Lower lobe of right lung (tissue), 2 donors: Measurements from ENCODE around the gene MIR17HG. TPM values are rescaled to one million over a fixed set of nuclear protein-coding genes. Genes with fewer than 3 reads are reported as not detected.
"Not testable (repeated sequence)": the region's sequence is repeated elsewhere in the genome, so short reads cannot be mapped to it uniquely, and the experiment has no call there.

ENCODE experiments used
- ATAC-seq, 2 donors: fragments of 200-7000 bp; cut with Tn5 transposase; one replicate each; pipeline ENCODE4 v1.9.1; 2020 to 2022; ENCODE audit warnings: mild to moderate bottlenecking in 2 of 2, moderate library complexity in 2 of 2
- DNase-seq: peaks from one replicate; pipeline ENCODE4 v3.0.0-alpha.2; 2020
- H3K27ac ChIP-seq: fragments of 200-600 bp; one replicate; pipeline ENCODE4 v1.8.0; 2022
- H3K27me3 ChIP-seq: fragments of 200-600 bp; one replicate; pipeline ENCODE4 v1.8.0; 2022; ENCODE audit warnings: low read depth
- H3K36me3 ChIP-seq: fragments of 200-600 bp; one replicate; pipeline ENCODE4 v1.8.0; 2022; ENCODE audit warnings: mild to moderate bottlenecking
- H3K4me1 ChIP-seq: fragments of 200-600 bp; one replicate; pipeline ENCODE4 v1.8.0; 2022
- H3K4me3 ChIP-seq: fragments of 200-600 bp; one replicate; pipeline ENCODE4 v1.8.0; 2022; ENCODE audit warnings: mild to moderate bottlenecking
- H3K9me3 ChIP-seq: fragments of 200-600 bp; one replicate; pipeline ENCODE4 v1.8.0; 2022
- intact Hi-C: fragments of 100-400 bp; cut with DNase I; formaldehyde crosslinking; loops from one replicate; pipeline ENCODE4 v1.11.0; 2022
- total RNA-seq: library from RNA; stranded (reverse); fragmentation: NEBNext Ultra II Directional; extraction: Animal tissue kit (Norgen Biotek cat#: 25700); gene quantifications from one replicate; pipeline ENCODE4 v1.2.1, GENCODE V29; 2021
- TF ChIP-seq, protein P1 (sequence below): fragments of 200-600 bp; IDR thresholded peaks from one replicate; pipeline ENCODE4 v1.8.0; 2022; ENCODE audit warnings: antibody characterized with exemption, mild to moderate bottlenecking
- donor health status: DM: no; HTN: yes; CAD: no; lungs with severe emphysema.

Gene MIR17HG
- total RNA-seq, 1 donor from 2014 or later, result 6.1 TPM

DNA sequence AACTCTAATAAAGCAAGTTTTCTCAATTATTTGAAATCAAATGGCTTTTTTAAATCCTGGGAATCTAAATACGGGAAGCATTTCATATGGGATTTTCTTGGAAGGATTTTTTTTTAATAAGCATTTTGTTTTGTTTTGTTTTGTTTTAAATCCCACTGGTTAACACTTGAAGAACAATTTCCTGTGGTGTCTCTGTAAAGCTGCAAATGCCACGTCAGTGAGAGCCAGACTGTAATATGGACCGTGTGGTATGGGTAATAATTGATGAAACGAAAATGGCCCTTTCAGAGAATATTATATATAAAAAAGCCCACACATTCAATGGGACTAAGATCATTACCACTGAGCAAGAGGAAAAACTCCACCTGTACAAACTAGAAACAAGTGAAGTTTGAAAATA, 33.9 kb upstream of the MIR17HG start:
- no peak for ATAC-seq
- no peaks in the 10 kb centered on the region for H3K4me1 ChIP-seq
- H3K36me3 ChIP-seq, result no peaks in the 10 kb centered on the region
- intact Hi-C loops, result no loop called here
- H3K27me3 ChIP-seq, result peaks cover 19% of the 10 kb centered on the region
- H3K4me3 ChIP-seq, result no peak overlapping the region
- H3K9me3 ChIP-seq, result no peaks in the 10 kb centered on the region
- no peak overlapping the region for H3K27ac ChIP-seq
- TF ChIP-seq, protein P1, sequence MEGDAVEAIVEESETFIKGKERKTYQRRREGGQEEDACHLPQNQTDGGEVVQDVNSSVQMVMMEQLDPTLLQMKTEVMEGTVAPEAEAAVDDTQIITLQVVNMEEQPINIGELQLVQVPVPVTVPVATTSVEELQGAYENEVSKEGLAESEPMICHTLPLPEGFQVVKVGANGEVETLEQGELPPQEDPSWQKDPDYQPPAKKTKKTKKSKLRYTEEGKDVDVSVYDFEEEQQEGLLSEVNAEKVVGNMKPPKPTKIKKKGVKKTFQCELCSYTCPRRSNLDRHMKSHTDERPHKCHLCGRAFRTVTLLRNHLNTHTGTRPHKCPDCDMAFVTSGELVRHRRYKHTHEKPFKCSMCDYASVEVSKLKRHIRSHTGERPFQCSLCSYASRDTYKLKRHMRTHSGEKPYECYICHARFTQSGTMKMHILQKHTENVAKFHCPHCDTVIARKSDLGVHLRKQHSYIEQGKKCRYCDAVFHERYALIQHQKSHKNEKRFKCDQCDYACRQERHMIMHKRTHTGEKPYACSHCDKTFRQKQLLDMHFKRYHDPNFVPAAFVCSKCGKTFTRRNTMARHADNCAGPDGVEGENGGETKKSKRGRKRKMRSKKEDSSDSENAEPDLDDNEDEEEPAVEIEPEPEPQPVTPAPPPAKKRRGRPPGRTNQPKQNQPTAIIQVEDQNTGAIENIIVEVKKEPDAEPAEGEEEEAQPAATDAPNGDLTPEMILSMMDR, result no peak
- no peak for DNase-seq

DNA sequence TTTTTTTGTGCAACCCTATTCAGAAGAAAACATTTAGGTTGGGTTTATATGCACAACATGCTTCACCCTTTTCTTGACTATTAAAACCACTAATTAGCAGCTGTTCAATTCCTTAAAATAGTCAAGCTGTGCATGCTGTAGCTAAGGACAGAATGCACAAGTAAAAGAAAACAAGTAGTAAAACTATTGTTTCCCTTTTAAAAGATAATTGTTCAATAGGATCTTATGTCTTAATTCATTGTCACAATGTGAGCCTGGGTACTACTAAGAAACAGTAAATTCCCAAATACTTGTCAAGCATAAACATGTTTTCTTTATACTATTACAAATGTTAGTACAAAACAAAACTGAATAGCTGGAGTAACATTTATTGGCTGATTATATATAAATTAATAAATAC, 32.6 kb upstream of the MIR17HG start:
- TF ChIP-seq, protein P1, result no peak

DNA sequence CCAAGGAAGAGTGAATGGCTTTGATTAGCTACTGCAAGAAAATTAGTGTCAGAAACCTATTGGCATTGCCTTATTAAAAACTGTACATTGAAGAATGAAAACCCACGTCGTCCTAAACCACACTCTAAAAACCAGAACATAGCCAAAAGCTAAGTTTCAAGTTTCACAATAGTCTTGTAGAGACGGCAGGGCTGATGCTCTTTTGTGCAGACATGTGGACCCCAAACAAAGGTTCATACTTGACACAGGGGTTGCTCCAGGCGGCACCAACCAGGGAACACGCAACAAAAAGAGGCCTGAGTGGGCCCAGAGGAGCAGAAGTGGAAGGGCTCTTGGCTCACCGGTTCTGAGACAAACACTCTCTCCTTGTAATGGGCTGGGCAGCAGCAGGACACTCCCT, 28.6 kb upstream of the MIR17HG start:
- H3K36me3 ChIP-seq, result no peaks in the 10 kb centered on the region
- DNase-seq (no peak), ATAC-seq (no peak)
- no peaks in the 10 kb centered on the region for H3K4me1 ChIP-seq
- H3K27ac ChIP-seq, result no peak overlapping the region
- no peaks in the 10 kb centered on the region for H3K9me3 ChIP-seq
- intact Hi-C loops, result no loop called here
- no peak overlapping the region for H3K4me3 ChIP-seq
- TF ChIP-seq, protein P1, result no peak
- peaks cover 12% of the 10 kb centered on the region for H3K27me3 ChIP-seq

More for the DNA sequence above, 32.6 kb upstream of the MIR17HG start:
- Histone ChIP-seq H3K9me3 (no peaks in the 10 kb centered on the region), H3K4me3 (no peak overlapping the region), H3K27ac (no peak overlapping the region), H3K36me3 (no peaks in the 10 kb centered on the region), H3K27me3 (peaks cover 19% of the 10 kb centered on the region), H3K4me1 (no peaks in the 10 kb centered on the region)
- ATAC-seq (no peak), DNase-seq (no peak)
- intact Hi-C loops, result no loop called here

DNA sequence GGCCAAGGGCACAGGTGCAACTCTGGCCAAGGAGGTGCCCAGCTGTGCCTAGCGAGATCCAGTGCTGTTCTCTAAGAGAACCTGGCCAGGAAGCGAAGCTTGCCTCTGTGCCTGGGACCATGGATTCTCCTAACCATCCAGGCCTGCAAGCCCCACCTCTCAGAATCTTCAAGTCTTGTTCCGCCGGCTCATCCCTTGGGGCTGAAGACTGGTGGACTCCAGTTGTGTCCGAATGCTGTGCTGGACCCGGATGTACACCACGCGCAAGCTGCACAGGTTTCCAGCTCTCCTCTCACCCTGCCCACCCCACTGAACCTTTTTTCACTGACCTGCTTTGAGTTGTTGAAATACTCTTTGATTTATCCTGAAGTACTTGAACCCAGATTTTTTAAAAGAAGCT, 27.5 kb upstream of the MIR17HG start:
- Histone ChIP-seq H3K4me3 (no peak overlapping the region), H3K27me3 (peaks cover 1% of the 10 kb centered on the region), H3K4me1 (no peaks in the 10 kb centered on the region), H3K9me3 (no peaks in the 10 kb centered on the region), H3K27ac (no peak overlapping the region), H3K36me3 (no peaks in the 10 kb centered on the region)
- DNase-seq, result no peak
- intact Hi-C loops, result no loop called here
- ATAC-seq, result no peak
- TF ChIP-seq, protein P1, result no peak

DNA sequence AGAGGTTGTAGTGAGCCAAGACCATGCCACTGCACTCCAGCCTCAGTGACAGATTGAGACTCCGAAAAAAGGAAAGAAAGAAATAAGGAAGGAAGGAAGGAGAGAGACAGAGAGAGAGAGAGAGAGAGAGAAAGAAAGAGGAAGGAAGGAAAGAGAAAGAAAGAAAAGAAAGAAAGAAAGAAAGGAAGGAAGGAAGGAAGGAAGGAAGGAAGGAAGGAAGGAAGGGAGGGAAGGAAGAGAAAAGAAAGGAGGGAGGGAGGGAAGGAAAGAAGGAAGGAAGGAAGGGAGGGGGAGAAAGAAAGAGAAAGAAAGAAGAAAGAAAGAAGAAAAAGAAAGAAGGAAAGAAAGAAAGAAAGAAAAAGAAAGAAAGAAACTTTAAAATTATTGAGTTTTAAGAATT, 26.5 kb upstream of the MIR17HG start:
- H3K27me3 ChIP-seq, H3K27ac ChIP-seq, H3K36me3 ChIP-seq, intact Hi-C loops, DNase-seq, ATAC-seq, H3K9me3 ChIP-seq, H3K4me3 ChIP-seq, H3K4me1 ChIP-seq: not testable (repeated sequence)

DNA sequence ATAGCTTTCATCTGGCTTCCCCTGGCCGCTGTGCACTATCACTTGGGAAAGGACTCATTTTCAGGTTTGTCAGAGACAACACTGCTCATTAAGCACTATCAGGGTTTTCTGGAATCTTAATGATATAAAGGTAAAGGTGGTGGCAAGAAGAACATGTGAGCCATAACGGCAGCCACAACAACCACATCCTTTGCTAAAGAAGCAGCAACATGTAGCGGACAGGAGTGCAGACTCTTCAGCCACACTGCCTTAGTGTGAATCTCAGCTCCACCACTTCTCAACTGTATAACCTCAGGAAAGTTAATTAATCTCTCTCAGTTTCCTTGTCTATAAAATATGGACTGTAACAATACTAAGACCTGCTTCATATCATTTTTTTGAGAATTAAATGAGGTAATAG, 24.1 kb upstream of the MIR17HG start:
- intact Hi-C loops, result no loop called here
- Histone ChIP-seq H3K4me1 (no peaks in the 10 kb centered on the region), H3K4me3 (no peak overlapping the region), H3K27me3 (no peaks in the 10 kb centered on the region), H3K36me3 (no peaks in the 10 kb centered on the region), H3K27ac (no peak overlapping the region), H3K9me3 (no peaks in the 10 kb centered on the region)
- TF ChIP-seq, protein P1, result no peak
- DNase-seq (no peak), ATAC-seq (no peak)
